ENCODE measurements around the gene FPR1.

Gene FPR1

GRCh38 chr19:51703575-51704515, 47.8 kb downstream of the FPR1 start:
- peak; percentile 90 for DNase-seq

DNA sequence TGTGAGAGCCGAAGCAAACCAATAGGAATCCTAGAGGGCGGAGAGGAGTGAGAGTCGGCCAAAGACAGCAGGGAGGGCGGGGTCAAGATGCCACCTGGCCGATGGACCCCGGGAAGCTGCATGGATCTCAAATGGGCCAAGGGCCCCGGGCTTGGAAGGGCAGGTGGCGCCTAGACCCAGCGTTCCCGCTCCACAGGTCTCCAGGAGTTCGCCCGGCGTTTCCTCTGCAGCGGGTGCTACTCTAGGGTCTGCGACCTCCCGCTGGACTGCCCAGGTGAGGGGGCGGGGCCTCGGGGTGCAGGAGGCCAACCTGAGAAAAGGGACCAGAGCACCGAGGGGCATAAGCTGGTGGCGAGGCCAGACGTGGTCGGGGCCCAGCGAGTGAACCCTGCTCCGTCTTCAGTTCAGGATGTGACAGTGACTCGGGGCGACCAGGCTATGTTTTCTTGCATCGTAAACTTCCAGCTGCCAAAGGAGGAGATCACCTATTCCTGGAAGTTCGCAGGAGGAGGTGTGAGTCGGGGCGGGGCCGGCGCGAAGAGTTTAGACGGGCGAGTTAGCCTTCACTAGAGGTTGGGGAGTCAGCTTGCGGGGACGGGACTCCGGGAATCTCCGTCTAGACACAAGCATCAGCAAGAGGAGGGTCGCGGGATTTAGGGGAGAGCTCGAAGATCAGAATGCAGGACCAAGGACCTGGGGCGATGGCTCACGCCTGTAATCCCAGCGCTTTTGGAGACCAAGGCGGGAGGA, 48.7 kb downstream of the FPR1 start:
- no peak for DNase-seq

GRCh38 chr19:51702103-51702824, 49.4 kb downstream of the FPR1 start:
- DNase-seq = no peak

- no peak for DNase-seq
Measured at GRCh38 chr19:51701468-51702100, 50.1 kb downstream of the FPR1 start.

- DNase-seq = no peak
Measured at GRCh38 chr19:51699170-51699569, 52.5 kb downstream of the FPR1 start.

DNA sequence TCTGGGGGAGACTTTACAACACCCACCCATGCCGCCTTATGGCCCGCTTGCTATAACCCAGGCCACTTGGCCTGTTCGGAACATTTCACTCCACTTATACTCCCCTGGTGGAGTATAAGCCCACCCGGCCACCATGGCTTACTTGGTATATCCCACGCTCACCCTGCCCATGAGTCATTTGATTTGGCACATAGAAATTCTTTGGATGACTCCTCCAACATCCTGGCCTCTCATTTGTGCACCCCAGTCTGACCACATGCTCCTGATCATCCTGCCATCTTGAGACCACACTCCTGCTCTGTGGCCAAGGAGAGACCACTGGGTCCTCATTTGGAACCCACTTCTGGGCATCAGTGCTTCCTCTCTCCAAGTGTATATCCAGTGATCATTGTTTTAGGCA, 53.4 kb downstream of the FPR1 start:
- no peak for DNase-seq

DNA sequence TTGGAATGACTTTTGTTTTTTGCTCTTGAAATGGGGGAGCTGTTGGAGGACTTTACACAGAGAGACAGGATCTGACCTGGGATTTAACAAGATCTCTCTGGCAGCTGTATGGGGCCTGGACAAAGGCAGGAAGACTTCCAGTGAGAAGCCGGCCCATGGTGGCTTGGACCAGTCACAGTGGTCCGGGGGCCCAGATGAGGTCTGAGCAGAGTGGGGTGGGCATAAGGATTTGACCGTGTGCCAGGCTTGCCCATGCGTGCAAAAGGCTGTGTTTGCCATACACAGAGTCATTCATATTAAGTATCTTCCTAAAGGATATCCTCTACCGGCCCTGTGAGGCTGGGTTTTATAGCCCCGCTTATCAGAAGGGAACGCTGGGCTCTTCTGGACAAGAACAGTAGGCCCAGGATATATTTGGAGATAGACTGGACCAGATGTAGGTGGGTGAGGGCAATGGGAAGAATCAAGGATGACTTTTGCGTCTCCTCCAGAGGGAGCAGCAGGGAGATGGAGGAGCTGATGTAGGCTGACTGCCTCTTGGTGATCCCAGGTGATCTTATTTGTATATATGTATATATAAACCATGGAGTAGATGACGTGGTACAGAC, 54.4 kb downstream of the FPR1 start:
- no peak for DNase-seq

- no peak for DNase-seq
Measured at GRCh38 chr19:51696606-51697005, 55.1 kb downstream of the FPR1 start.
